ENCODE results near the gene IL18.

Gene IL18

DNA sequence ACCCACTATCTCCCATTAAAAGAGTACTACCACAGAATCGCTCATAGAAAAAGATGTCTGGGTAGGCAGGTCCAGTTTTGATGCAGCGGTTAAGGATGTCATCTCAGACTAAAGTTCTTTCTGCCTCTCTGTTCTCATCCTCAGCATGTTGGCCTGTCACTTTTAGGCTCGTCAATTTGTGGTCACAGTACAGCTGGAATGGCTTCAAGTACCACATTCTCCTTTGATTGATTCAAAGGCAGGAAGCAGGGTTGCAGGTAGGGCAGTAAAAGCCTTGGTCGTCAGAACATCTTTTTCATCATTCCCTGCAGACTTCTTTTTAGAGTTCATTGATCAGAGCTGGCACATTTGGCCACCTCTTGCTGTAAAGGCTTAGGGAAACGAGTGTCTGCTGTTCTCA lies 48.5 kb downstream of the IL18 start:
- no peak overlapping the region for H3K27ac ChIP-seq

DNA sequence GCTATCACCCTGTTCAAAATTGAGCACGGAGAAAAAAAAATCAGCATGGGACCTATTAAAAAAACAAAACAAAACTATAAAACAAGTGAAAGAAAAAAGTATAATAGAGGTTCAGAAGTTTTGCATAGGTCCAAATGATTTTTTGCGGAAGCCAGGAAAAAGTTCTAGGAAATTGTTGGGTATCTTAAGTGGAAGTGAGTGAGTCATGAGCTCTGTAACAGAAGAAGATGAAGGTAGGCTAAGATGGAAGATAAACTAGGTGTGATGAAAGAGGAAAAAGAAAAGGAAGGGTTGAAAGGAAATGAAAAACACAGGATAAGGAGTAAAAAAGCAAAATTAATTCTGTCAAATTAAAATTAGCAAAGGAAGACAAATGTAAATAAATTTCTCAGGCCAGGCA lies 49.4 kb downstream of the IL18 start:
- TF ChIP-seq, protein P1, sequence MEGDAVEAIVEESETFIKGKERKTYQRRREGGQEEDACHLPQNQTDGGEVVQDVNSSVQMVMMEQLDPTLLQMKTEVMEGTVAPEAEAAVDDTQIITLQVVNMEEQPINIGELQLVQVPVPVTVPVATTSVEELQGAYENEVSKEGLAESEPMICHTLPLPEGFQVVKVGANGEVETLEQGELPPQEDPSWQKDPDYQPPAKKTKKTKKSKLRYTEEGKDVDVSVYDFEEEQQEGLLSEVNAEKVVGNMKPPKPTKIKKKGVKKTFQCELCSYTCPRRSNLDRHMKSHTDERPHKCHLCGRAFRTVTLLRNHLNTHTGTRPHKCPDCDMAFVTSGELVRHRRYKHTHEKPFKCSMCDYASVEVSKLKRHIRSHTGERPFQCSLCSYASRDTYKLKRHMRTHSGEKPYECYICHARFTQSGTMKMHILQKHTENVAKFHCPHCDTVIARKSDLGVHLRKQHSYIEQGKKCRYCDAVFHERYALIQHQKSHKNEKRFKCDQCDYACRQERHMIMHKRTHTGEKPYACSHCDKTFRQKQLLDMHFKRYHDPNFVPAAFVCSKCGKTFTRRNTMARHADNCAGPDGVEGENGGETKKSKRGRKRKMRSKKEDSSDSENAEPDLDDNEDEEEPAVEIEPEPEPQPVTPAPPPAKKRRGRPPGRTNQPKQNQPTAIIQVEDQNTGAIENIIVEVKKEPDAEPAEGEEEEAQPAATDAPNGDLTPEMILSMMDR (IDR thresholded peaks at IDR 0.05): no peak
- no peak for TF ChIP-seq ZFX (IDR thresholded peaks at IDR 0.05; ENCODE audit: borderline replicate concordance)
- no peak overlapping the region for H3K27ac ChIP-seq

More for the DNA sequence above, 48.5 kb downstream of the IL18 start:
- TF ChIP-seq, protein P1 (IDR thresholded peaks at IDR 0.05): no peak
- no peak for TF ChIP-seq ZFX (IDR thresholded peaks at IDR 0.05; ENCODE audit: borderline replicate concordance)

DNA sequence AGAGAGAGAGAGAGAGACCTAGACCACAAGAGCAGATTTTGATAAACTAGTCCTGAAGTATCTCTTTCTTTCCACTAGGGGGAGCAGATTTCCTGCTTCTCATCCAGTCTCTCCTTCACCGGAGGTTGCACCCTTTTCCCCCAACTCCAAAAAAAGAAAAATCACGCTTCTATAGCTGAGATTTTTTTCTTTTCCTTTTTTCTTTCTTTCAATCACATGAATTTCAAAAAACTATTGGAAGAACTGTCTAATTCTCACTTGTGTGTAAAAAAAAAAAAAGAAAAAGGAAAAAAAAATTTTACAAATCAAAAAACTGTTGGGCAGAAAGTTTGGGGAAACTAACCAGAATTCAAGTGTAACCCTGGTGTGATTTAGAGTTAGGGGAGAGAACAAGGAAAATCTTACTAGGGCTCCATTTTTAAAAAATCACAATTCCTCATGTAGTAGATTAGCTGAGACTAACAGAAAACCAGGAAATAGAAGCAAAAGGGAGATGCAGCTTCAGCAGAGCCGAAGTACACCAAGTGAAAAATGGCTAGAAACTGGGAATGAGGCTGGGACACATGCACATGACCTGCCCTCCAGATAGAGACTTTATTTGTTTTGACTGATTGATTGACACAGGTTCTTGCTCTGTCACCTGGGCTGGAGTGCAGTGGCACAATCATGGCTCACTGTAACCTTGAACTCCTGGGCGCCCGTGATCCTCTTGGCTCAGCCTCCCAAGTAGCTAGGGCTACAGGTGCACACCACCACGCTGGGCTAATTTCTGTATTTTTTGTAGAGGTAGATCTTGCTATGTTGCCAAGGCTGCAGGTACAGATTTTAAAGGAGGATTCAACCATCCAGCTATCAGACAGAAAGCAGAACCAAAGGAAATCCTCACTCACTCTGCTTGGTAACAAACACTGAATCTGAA lies 50.1 kb downstream of the IL18 start:
- no peak overlapping the region for H3K27ac ChIP-seq
- no peak for TF ChIP-seq ZFX (IDR thresholded peaks at IDR 0.05; ENCODE audit: borderline replicate concordance)
- TF ChIP-seq, protein P1 (IDR thresholded peaks at IDR 0.05): peak; percentile 72

DNA sequence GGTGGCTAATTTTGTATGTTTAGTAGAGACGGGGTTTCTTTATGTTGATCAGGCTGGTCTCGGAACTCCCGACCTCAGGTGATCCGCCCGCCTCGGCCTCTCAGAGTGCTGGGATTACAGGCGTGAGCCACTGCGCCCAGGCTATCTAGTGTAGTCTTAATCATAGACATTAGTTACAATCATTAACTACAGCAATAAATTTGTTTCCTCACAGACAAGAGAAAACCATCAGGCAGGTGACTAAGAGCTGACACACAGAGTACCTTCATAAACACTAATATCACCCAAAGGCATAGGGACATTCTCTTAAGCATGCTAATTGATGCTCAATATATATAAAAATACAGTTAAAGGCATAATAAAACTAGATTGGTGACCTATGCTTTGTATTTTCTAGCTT lies 57.8 kb downstream of the IL18 start:
- TF ChIP-seq ZFX (IDR thresholded peaks at IDR 0.05; ENCODE audit: borderline replicate concordance): no peak
- TF ChIP-seq, protein P1 (IDR thresholded peaks at IDR 0.05): no peak
- H3K27ac ChIP-seq: no peak overlapping the region

DNA sequence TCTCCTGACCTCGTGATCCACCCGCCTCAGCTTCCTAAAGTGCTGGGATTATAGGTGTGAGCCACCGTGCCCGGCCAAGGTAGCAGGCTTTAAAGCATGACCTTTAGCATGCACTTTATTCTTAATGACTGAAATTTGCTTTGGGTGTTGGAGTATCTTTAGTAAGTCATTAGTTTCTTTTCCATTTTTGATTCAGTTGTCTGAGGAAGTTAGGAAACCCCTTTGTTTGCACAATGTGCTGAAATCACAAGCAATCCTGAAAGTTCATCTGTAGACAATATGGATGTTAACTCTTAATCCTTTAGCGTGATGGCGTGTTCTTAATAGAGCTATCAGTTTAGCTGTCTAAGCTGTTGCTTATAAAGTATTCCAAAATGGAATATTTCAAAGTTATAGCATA lies 60.4 kb downstream of the IL18 start:
- TF ChIP-seq, protein P1 (IDR thresholded peaks at IDR 0.05): no peak
- TF ChIP-seq ZFX (IDR thresholded peaks at IDR 0.05; ENCODE audit: borderline replicate concordance): no peak

DNA sequence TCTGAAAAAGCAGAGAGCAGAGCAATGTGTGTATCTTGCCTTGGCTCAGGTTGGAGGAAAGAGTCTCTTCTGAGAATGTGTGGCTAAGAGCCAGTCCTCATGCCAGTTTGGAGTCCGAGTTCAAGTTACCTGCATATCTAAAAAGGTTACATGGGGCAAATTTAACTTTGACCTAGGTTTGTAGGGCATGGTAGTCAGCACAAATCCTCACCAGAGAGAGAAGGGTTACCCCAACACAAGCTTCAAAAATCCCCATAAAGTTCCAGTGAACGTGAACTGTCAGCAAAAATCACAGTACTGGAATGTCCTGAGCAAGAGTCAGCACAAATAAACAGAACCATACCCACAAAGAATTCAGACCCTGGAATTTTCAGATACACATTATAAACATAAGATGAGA lies 63.4 kb downstream of the IL18 start:
- TF ChIP-seq, protein P1 (IDR thresholded peaks at IDR 0.05): no peak
- TF ChIP-seq ZFX (IDR thresholded peaks at IDR 0.05; ENCODE audit: borderline replicate concordance): no peak
- no peak overlapping the region for H3K27ac ChIP-seq

More for the DNA sequence above, 60.4 kb downstream of the IL18 start:
- H3K27ac ChIP-seq: no peak overlapping the region
